Measurements from ENCODE around the gene GOLGA6B. TPM values are rescaled to one million over a fixed set of nuclear protein-coding genes. Genes with fewer than 3 reads are reported as not detected.
A peak's percentile ranks its signal among the peaks of the same experiment; 100 is the strongest.
"Not testable (repeated sequence)": the region's sequence is repeated elsewhere in the genome, so short reads cannot be mapped to it uniquely, and the experiment has no call there.

Gene GOLGA6B
- total and polyA plus RNA-seq, 4 donors: not detected

DNA sequence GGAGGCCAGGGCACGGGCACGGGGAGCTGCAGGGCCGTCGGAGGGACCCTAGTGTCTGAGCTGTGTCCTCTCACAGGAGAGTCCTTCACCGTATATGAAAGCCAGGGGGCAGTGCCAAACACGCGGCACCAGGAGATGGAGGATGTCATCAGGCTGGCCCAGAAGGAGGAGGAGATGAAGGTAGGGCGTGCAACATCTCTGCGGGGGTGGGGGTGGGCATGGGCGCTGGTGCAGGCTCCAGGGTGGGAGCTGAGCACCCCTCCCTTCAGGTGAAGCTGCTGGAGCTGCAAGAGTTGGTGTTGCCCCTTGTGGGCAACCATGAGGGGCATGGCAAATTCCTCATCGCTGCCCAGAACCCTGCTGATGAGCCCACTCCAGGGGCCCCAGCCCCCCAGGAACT is 11.2 kb downstream of the GOLGA6B start:
- 67 to 78% methylated on average over 3 to 5 of the region's 11 CpGs for WGBS, 2 donors

DNA sequence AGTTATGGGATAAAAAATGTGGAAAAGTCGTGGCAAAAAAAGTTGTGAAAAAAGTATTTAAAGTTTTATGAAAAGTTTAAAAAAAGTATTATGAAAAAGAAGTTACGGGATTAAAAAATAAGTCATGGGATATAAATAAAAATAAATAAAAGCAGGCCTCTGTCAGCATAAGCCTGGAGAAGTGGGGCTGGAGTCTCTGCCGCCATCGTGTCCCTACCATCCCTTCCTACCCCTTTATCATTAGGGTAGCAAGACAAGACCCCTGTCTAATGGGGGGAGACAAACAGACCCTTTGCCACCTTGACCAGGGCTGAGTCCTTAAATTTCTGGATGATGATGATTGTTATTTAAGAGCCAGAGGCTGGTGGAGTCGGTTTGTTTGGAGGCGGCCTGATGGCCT is 15.3 kb downstream of the GOLGA6B start:
- not testable (repeated sequence) for ATAC-seq (ENCODE audit: insufficient read depth, low FRiP score); DNase-seq; H3K27me3 ChIP-seq (ENCODE audit: control insufficient read depth in 3 of 3, insufficient read depth in 3 of 3, low read length in 2 of 3); H3K27ac ChIP-seq (ENCODE audit: low read depth in 1 of 2, low read length in 1 of 2); H3K4me3 ChIP-seq; H3K4me1 ChIP-seq (ENCODE audit: control insufficient read depth in 5 of 5, insufficient read depth in 5 of 5, low read length in 5 of 5); H3K36me3 ChIP-seq (ENCODE audit: control insufficient read depth in 4 of 4, insufficient read depth in 4 of 4, low read length in 4 of 4); H3K9ac ChIP-seq (ENCODE audit: insufficient read depth in 1 of 2, low read length in 2 of 2); H3K9me3 ChIP-seq (ENCODE audit: control insufficient read depth in 4 of 4, insufficient read depth in 3 of 4, low read length in 3 of 4)
- WGBS, 2 donors: 94 to 98% methylated on average over 5 of the region's 6 CpGs

More for the DNA sequence above, 11.2 kb downstream of the GOLGA6B start:
- H3K36me3 ChIP-seq (ENCODE audit: control insufficient read depth in 4 of 4, insufficient read depth in 4 of 4, low read length in 4 of 4); H3K4me1 ChIP-seq (ENCODE audit: control insufficient read depth in 5 of 5, insufficient read depth in 5 of 5, low read length in 5 of 5); H3K9me3 ChIP-seq (ENCODE audit: control insufficient read depth in 4 of 4, insufficient read depth in 3 of 4, low read length in 3 of 4); H3K9ac ChIP-seq (ENCODE audit: insufficient read depth in 1 of 2, low read length in 2 of 2); ATAC-seq (ENCODE audit: insufficient read depth, low FRiP score); H3K27me3 ChIP-seq (ENCODE audit: control insufficient read depth in 3 of 3, insufficient read depth in 3 of 3, low read length in 2 of 3); DNase-seq; H3K27ac ChIP-seq (ENCODE audit: low read depth in 1 of 2, low read length in 1 of 2); H3K4me3 ChIP-seq: not testable (repeated sequence)

DNA sequence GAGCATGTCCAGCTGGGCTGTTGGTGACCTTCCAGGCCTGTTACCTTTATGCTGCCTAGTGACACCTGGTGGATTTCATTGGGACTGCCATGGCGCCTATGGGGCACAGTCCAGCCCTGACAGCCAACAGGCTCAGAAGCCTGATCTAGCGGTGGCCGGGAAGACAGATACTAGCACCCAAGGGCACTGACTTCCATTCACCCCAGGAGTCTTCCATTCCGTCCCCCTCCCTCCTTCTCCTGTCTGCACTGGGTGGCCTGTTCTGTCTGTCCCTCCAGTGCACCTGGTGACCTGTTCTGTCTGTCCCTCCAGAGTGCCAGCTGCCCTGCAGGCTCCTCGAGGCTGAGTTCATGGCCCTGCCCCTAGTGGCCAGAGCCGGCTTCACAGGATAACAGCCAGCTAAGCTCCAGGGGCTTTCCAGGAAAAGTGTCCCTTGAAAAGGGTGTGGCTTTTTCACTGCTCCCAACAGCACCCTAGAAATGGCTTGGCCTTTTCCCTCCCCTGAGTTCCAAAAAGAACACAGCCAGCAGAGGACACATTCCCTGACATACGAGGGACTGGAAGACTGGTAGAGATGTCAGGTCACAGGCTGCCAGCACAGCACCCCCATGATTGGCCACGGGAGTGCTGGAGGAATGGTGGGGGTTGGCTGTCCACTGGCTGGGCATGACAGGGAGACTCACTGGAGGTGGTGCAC is 16.3 kb downstream of the GOLGA6B start:
- not testable (repeated sequence) for H3K27me3 ChIP-seq (ENCODE audit: control insufficient read depth in 3 of 3, insufficient read depth in 3 of 3, low read length in 2 of 3); H3K9me3 ChIP-seq (ENCODE audit: control insufficient read depth in 4 of 4, insufficient read depth in 3 of 4, low read length in 3 of 4); H3K4me3 ChIP-seq; H3K9ac ChIP-seq (ENCODE audit: insufficient read depth in 1 of 2, low read length in 2 of 2); H3K4me1 ChIP-seq (ENCODE audit: control insufficient read depth in 5 of 5, insufficient read depth in 5 of 5, low read length in 5 of 5); H3K27ac ChIP-seq (ENCODE audit: low read depth in 1 of 2, low read length in 1 of 2); H3K36me3 ChIP-seq (ENCODE audit: control insufficient read depth in 4 of 4, insufficient read depth in 4 of 4, low read length in 4 of 4)
- ATAC-seq (ENCODE audit: insufficient read depth, low FRiP score): peak; percentile 97
- DNase-seq: peak; percentile 61 to 71 (median 66)
- WGBS, 2 donors: 1 to 4% methylated on average over 8 of the region's 8 CpGs
- TF ChIP-seq, protein P1, sequence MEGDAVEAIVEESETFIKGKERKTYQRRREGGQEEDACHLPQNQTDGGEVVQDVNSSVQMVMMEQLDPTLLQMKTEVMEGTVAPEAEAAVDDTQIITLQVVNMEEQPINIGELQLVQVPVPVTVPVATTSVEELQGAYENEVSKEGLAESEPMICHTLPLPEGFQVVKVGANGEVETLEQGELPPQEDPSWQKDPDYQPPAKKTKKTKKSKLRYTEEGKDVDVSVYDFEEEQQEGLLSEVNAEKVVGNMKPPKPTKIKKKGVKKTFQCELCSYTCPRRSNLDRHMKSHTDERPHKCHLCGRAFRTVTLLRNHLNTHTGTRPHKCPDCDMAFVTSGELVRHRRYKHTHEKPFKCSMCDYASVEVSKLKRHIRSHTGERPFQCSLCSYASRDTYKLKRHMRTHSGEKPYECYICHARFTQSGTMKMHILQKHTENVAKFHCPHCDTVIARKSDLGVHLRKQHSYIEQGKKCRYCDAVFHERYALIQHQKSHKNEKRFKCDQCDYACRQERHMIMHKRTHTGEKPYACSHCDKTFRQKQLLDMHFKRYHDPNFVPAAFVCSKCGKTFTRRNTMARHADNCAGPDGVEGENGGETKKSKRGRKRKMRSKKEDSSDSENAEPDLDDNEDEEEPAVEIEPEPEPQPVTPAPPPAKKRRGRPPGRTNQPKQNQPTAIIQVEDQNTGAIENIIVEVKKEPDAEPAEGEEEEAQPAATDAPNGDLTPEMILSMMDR (IDR thresholded peaks at IDR 0.05; ENCODE audit: control extremely low read depth, extremely low read depth): peak; percentile 51

DNA sequence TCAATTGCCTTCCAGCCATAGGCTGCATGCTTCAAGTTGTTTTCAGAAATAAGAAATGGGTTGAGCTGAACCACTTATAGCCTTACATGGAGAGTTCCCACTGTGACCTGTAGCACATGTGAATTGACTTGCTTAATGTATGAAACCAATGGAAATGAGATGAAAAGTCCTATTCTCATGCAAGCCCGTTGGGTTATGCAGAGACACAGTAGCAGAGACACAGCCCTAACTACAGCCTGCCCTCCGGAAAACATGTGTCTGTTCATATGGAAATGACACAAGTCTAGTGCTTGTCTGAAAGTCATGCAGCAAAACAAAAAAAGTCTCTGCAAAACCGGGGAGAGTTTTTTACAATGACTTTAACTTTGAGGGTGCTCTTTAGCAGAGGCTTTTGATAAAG is 17.0 kb downstream of the GOLGA6B start:
- TF ChIP-seq, protein P1 (IDR thresholded peaks at IDR 0.05; ENCODE audit: control extremely low read depth, extremely low read depth): no peak
- Histone ChIP-seq H3K27me3 (ENCODE audit: control insufficient read depth in 3 of 3, insufficient read depth in 3 of 3, low read length in 2 of 3) (peaks cover 0 to 4% (median under 1%) of the 10 kb centered on the region in 3 donors), H3K9ac (ENCODE audit: insufficient read depth in 1 of 2, low read length in 2 of 2) (no peak overlapping the region), H3K4me1 (ENCODE audit: control insufficient read depth in 5 of 5, insufficient read depth in 5 of 5, low read length in 5 of 5) (no peaks in the 10 kb centered on the region), H3K36me3 (ENCODE audit: control insufficient read depth in 4 of 4, insufficient read depth in 4 of 4, low read length in 4 of 4) (no peaks in the 10 kb centered on the region), H3K9me3 (ENCODE audit: control insufficient read depth in 4 of 4, insufficient read depth in 3 of 4, low read length in 3 of 4) (no peaks in the 10 kb centered on the region), H3K27ac (ENCODE audit: low read depth in 1 of 2, low read length in 1 of 2) (no peak overlapping the region), H3K4me3 (no peak overlapping the region)
- 22 to 27% methylated on average over 3 of the region's 3 CpGs for WGBS, 2 donors
- DNase-seq: no peak
- ATAC-seq (ENCODE audit: insufficient read depth, low FRiP score): no peak
